HG02870 (cell line): ENCODE data around the gene MITF.

Source experiments
- ATAC-seq: cut with Tn5 transposase; IDR thresholded peaks from one replicate; pipeline ENCODE4 v1.9.1; 2021; ENCODE audit warnings: mild to moderate bottlenecking, moderate library complexity; ENCODE audit not compliant: unreplicated experiment

MITF gene

DNA sequence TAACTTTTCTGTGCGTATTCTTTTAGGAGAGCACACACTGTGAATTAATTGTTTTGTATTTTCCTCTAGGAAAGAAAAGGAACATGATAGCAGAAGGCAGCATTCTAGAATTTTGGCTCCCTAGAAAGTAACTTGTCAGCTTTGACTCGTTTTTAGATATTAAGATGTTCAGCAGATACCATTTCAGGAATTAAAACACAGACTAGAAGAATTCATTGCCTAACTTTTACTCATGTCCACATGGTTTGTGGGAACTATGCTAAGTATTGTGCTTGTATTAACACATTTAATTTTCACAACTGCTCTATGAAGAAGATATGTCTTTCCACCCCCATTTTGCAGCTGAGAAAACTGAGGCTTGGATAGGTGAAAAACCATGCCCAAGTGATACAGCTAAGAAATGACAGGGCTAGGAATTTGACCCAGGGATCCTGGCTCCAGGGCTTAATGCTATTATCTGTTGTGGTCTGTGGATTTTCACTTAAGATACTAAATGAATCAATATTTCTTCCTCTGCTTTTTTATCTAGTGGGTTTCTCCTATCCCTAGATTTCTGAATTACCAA, 128.8 kb downstream of the MITF start:
- no peak for ATAC-seq

DNA sequence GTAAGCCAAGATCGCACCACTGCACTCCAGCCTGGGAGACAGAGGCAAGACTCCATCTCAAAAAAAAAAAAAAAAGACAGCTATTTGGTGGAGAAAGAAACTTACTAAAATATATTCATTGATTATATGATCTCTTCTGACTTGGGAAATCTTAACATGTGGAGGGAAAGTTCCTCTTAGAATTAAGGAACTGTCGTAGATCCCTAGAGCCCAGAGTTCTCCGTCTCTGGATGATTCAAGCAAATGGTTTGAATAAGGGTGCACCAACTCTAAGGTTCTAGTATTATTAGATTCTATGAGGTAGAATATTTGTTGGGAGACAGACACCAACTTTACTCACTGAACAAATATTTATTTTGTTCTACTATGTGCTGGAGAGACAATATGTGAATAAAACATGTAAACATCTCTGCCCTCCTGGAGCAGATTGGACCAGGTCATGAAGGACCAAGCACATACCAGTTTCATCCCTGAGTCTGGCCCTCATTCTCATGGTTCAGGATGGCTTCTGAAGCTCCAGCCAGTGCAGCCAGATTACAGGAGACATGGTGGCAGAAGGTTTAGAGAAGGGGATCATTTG, 129.7 kb downstream of the MITF start:
- no peak for ATAC-seq

DNA sequence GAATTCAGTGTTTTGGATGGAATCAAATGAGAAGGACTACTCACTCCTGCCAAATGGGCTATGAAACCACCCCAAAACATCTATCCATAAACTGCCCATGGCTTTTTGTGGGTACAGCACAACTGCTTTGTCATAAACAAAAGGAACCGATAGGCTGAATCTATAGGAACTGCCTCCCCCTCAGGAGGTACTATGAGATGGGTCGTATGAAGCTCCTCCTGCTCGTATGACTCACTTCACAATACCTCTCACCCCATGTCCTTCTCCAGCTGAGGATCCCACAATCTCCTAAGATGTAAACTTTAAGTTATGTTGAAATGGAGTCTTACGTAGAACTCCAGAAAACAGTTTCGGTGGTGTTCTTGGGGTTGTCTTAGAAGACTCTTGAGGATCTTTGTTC, 130.4 kb downstream of the MITF start:
- ATAC-seq = no peak

DNA sequence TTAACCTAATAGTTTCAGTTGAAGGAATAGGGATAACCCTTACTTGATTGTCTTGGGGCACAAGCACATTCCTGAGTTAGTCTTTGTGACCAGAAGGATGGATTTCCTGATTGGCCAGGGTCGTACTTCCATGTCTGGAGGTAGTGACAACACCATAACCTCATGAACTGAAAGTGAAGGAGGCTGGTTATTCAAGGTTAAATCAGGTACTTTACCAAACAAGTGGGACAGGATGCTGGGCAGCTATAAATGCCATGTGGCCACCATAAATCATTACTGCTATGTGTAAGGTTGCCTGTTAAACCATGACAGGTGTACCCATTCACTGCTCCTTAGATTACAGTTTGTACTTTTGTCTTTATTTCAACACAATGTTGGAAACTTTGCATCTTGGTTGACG, 132.0 kb downstream of the MITF start:
- no peak for ATAC-seq

DNA sequence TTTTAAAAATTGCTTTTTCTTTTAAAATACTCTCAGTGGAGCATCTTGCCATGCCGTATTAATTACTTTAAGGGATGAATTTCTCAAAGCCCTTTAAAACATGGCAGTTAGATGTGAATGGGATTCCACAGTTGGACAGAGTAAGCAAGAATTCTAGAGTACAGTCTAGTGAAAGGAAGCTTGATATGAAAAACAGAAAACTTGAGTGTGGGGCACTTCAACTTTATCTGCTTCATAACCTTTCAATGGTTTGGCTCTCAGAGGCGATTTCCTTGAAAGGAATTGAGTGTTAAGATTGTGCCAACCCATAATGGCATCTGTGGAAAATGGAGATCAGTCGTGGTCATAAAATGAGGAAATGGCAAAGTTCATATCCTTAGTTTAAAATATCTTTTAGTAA, 132.6 kb downstream of the MITF start:
- no peak for ATAC-seq

DNA sequence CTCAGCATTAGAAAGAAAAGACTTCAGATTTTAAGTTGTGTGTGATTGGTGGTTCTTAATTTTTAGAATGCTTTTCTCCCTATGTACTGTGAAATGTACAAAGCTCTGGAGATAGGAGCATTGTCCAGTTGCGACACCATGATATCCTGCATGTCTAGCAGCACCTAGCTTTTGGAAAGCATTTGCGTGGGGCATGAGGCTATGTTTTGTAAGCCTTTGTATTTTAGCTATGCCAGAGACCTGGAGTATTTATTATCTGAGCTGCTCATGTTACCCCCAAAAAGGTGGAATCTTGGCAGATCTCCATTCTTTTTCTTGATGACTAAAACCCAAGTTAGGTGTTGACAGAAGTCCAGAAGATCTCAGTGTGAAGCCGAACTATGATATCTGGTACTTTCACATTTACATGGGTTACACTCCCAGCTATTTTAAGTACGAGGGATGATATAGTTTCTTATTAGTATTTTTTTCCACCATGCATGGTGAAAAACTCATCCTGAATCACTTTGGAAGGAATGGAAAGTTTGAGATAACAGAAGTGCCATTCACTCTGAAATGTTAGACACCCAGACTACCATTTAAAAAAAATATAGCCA, 133.6 kb downstream of the MITF start:
- ATAC-seq = no peak

DNA sequence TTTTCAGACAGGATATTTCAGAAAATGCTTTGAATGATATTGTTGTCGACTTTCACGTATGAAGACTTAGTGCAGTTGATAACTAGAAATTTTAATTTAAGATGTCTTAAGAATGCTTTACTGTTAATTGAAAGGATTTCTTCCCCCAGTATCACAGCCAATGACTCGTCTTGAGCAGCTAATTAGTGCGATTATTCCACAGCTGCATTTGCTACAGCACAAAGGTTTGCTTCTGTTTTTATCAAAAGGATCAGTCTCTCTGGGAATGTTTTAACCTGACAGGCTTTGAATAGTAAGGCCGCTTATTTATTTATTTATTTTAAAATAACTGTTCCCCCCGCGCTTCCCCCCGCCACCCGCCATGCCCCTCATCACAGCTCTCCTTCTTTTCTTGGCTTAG, 136.8 kb downstream of the MITF start:
- ATAC-seq = no peak

DNA sequence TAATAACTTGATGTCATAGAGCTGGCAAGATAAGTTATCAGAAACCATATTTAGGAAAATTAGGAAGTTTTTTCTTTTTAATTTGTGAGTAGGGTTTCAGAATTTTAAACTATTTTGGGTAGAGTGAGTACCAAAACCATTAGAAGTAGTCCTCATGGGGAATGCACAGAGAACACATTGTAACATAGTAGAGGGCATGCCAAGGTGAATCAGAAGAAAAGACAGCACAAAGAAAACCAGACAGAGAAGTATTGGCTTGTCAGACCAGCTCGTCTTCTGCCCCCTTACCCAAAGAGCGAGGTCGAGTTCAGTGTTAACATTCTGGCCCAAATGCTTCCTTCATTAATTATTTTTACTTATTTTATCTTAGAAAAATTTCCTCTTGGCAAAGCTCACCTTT, 139.0 kb downstream of the MITF start:
- ATAC-seq = no peak

DNA sequence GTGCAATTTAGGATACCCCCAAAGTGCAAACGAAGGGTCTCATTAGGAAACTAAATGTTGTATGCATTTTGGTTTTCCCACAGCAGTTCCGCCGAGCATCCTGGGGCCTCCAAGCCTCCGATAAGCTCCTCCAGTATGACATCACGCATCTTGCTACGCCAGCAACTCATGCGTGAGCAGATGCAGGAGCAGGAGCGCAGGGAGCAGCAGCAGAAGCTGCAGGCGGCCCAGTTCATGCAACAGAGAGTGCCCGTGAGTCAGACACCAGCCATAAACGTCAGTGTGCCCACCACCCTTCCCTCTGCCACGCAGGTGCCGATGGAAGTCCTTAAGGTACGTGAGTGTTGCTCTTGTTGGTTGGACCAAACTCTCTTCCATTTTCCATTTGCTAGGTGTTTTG, 139.8 kb downstream of the MITF start:
- ATAC-seq = no peak

DNA sequence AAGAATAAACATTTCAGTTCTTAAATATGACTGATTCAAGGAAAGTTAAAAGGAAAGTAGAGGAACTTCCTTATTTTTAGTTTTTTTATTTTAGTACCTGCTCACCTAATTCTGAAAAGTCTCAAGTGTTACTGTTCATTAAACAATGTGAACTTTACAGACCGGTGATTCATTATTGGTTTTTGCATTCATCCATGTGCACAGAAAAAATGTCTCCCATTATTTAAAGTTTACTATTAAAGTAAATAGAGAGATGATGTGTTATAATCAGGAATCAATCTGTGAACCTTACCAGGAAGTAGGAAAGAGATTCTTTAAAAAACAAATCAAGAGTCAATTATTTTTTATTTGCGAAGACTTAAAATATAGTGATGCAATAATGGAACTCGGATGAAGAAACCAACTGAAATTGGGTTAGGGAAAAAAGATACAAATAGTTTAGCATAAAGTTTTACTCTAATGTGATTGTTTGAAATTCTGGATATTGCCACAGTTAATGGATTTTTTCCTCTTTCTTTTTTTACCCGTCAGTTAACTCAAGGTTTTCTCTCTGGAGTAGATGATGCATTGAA, 140.9 kb downstream of the MITF start:
- no peak for ATAC-seq

DNA sequence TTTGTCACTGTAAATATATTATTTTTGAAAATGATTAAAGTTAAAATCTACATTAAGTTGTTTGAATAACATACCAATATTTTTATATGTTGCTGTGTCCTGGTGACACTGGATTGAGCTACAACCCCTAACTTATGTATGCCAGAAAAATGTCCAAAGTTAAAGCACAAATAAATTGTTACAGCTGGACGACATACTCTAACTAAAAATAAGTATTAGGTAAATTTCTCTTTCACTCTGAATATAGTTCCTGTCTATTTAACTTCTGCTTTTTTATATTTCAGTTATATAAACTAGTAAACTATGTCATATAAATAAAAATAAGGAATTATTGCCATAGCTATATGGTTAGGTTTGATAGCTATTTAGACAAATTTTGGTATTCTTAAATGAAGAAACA, 141.8 kb downstream of the MITF start:
- ATAC-seq = no peak

DNA sequence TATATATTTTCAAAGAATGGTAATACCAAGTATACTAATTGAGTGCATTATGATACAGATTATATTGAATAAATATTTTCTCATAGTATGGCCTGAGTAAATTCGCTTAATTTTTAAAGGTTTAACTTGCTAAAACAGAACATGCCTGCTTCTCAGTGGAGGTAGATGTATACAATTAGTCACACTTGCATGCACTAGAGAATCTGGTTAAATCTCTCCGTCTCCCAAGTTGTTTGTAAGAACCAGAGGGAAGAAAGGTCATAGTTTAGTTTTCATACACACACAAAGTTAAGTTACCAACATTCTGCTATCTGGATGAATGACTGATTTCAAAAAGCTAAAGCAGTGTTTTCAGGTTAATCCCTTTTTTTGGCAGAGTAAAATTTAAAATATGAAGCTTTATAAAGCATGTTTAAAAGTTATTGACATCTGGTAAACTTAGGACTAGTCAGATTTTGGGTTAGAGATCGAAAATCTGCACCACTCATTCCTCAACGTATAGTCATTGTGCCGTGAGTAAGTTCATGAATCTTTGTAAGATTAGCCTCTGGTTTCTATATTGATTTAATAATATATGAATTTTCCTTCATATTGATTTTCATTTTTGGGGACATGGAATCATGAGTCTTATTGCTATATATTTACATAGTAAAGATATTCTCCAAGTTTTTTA, 142.6 kb downstream of the MITF start:
- ATAC-seq = no peak

DNA sequence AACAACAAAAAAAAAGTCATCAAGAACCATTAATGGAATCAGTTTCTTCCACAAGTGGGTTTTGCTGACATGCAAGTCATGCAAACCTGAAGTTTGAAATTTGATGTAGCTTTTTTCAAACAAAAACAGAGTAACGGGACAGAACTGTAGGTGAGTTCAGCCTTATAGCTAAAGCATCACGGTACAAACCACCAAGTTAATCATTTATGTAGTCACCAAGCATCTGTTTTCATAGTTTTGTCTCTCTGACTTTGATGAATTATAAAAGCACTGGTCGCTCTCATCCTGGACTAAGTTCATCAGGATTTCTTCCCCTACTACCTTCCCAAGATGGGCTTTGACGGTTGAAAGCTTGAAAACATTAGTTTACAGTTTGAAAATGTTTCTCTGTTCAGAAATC, 143.3 kb downstream of the MITF start:
- no peak for ATAC-seq

DNA sequence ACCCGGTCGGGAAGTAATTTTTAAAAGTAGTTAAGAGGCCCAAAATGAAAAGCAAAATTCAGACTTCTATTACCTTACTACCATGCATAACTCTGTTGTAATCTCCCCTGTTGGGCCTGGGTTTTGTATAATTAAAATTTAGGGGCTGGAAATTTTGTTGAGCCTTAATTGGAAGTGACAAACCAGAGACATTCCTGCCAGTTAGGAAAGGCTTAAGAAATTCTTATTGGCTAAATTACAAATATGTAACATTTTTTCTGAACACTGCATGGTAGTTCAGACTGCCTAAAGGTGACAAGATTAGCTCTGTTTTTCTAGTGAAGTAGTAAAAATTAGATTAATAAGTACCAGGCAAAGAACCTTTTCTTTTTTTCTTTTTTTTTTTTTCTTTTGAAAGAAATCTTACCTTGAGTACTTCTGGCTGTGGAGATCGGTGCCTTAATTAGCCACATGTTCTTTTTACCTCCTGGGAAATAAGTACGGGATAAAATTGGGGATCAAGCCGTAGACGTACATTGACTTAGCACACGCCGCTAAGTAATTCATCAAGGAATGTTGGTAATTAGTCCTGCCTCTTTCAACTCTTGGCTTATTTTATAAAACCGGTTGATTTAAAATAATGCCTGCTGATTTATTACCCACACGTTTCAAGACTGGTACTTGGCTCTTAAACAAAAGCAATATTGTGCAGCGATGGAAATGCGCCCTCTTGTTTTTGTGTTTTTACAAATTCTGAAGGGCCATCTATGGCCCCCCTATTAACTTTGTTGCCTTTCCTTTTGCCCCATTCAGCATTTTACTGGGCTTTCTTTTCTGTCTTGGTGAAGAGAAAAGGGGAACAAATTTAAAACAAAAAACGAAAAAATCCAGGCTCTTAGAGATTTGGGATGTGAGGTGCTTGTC, 149.0 kb downstream of the MITF start:
- no peak for ATAC-seq

DNA sequence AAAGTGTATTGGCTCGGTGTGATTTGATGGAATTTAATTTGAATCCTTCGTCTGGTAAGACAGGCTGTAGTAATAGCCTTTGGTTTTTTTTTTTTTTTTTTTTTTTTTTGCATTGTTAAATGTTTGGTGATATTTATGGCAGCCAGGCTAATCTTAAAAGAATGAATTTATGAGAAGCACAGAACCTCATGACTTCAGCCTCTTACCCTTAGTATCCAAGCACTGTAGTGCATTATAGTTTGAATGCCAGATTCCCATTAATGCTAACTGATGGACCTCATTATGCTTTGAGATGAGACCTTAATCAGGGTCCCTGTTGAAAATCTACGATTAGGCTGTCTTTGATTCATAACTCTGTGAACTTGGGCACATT, 149.7 kb downstream of the MITF start:
- ATAC-seq = no peak

DNA sequence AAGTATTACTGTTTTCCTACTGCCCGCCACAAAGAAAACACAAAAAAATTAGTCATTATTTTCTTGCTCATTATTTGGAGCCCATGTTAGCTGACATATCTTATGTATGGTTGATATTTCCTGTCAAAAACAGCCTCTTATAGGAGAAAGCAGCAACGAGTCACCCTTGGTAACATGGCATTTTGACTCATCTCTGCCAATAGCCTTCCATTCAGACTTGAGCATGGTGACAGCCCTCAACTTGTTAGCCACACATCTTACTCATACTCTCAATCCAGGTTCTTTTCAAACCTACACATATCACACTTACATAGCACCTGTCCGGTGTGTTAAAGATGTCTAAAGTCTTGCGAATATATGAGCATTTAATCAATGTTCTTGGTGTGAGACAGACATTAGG, 150.8 kb downstream of the MITF start:
- no peak for ATAC-seq

DNA sequence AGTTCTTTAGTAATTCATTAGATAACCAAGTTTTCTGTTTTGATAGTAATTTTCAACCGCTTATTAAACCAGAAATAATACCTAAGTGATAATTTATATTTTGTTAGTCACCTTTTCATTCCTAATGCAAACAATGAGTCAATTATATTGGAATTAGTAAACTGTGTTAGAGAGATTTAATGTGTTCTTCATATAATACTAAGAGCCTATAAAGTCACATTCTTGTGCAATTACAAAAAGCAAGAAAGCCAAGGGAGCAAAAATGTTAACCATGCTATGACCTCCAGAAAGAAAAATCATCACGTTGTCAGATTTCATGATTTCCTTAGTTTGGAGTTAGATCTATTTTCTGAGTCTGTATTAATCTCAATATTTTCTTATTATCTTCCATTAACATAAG, 151.4 kb downstream of the MITF start:
- ATAC-seq = no peak

DNA sequence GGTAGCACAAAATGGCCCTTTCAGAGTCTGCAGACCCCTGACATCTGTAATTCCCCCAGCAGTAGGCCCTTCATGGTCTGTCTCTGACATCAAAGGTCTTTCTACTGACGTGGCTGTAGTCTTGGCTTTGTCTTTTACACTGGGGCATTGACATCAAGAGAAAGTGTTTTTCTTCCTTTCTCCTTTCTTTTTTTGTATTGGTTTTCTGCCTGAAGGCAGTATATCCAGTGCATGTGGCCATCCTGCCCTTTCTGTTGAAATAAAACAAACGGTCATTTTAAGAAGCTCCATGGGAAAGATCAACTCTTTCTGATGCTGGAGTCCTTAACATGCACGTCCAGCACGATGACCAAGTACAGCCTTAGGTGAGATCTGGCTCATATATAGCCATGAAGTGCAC, 153.4 kb downstream of the MITF start:
- no peak for ATAC-seq

DNA sequence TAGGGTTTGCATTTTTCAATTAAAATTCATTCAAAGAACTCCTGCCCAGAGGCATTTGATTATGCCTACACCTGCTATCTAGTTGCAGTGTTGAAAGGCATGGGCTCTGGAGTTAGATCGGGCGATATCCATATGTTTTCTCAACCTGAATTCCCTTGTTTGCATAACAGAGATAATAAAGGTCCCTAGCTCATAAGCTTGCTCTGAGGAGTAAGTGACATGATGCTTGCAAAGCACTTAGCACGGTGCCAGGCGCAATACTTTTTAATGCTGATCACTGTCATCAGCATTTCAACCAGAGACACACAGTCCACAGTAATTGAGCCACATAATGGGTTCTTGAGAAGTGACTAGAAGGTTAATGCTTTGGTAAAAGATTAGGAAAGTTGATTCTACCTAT, 154.0 kb downstream of the MITF start:
- ATAC-seq = no peak

DNA sequence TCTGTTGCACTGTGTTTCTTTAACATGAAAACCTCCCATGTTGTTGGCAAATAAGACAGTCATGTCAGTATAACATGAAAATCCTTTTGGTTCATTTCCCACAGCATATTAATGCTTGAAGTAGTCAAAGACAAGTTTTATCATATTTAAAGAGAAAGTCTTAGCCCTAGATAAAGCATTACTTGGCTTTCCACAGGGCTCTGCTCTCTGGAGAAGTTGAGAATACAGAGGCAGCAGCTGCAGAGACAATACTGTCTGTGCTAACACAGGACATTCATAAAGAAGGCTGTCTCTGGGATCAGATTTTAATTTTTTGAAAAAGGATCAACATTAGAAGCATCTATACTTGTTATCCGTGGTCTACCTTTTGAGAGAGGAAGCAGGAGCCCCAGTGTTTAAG, 156.8 kb downstream of the MITF start:
- ATAC-seq = no peak

DNA sequence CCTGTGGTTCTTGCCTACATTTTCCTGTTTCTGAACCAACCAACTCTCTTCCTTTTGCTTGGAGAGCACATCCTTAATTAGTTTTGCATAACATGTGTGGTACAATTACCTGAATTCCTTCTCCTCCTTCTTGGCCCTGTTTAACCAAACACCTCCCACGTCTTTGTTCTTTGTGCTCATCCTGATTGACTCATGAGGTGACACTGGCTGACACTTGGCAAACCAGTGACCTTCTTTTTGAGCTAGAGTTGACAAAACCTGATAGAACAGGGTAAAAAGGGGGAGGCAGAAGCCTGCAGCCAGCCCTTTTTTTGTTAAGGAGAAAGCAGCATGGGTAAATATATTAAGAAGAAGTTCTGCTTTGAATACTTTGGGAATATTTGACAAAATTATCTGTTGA, 161.1 kb downstream of the MITF start:
- ATAC-seq = no peak
